Effector memory CD4-positive, alpha-beta T cell (primary cell): ENCODE results near the gene TEKT5.
"Not testable (repeated sequence)": the region's sequence is repeated elsewhere in the genome, so short reads cannot be mapped to it uniquely, and the experiment has no call there.

Experiments
- DNase-seq, 3 donors: peaks; one replicate each; pipeline ENCODE4 v3.0.0-alpha.2; 2020
- H3K27ac ChIP-seq: 2 replicates; pipeline ENCODE4 v1.7.0; 2013; ENCODE audit warnings: mild to moderate bottlenecking, low read length, moderate library complexity; ENCODE audit not compliant: insufficient read depth, poor library complexity, severe bottlenecking
- H3K27me3 ChIP-seq: replicated peaks from 2 replicates; pipeline ENCODE4 v1.7.0; 2013; ENCODE audit warnings: mild to moderate bottlenecking, low read length; ENCODE audit not compliant: insufficient read depth, control insufficient read depth, poor library complexity, severe bottlenecking
- H3K36me3 ChIP-seq: 2 replicates; pipeline ENCODE4 v1.7.0; 2013; ENCODE audit warnings: mild to moderate bottlenecking, low read length, moderate library complexity; ENCODE audit not compliant: control insufficient read depth, insufficient read depth
- H3K4me1 ChIP-seq: 2 replicates; pipeline ENCODE4 v1.7.0; 2013; ENCODE audit warnings: low read length, mild to moderate bottlenecking; ENCODE audit not compliant: control insufficient read depth, insufficient read depth, poor library complexity, severe bottlenecking
- H3K4me3 ChIP-seq: 2 replicates; pipeline ENCODE4 v1.7.0; 2013; ENCODE audit warnings: low read length, low read depth, mild to moderate bottlenecking; ENCODE audit not compliant: insufficient read depth, poor library complexity, severe bottlenecking
- H3K9me3 ChIP-seq: 2 replicates; pipeline ENCODE4 v1.7.0; 2013; ENCODE audit warnings: mild to moderate bottlenecking, low read length, moderate library complexity; ENCODE audit not compliant: control insufficient read depth

TEKT5 gene

DNA sequence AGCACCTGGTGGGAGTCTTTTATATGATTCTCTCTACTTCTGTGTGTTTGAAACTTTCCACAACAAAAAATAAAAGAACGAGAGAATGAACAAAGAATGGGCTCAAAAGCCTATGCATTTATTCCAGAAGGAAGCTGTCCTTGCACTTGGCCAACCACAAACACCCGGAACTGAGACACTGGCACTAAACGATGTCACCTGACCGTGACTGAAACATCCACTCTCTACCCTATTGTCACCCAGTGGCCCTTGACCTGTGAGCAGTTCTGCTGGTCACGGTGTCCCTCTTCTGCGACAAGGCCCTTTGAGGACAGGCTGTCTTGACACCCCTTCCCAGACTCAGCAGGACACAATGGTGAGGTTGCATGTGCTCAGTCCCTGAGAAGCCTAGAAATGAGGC, 56.6 kb downstream of the TEKT5 start:
- Histone ChIP-seq H3K4me3 (no peak overlapping the region), H3K4me1 (no peaks in the 10 kb centered on the region), H3K9me3 (no peaks in the 10 kb centered on the region), H3K27me3 (no peaks in the 10 kb centered on the region), H3K27ac (no peak overlapping the region), H3K36me3 (no peaks in the 10 kb centered on the region)
- no peak for DNase-seq

DNA sequence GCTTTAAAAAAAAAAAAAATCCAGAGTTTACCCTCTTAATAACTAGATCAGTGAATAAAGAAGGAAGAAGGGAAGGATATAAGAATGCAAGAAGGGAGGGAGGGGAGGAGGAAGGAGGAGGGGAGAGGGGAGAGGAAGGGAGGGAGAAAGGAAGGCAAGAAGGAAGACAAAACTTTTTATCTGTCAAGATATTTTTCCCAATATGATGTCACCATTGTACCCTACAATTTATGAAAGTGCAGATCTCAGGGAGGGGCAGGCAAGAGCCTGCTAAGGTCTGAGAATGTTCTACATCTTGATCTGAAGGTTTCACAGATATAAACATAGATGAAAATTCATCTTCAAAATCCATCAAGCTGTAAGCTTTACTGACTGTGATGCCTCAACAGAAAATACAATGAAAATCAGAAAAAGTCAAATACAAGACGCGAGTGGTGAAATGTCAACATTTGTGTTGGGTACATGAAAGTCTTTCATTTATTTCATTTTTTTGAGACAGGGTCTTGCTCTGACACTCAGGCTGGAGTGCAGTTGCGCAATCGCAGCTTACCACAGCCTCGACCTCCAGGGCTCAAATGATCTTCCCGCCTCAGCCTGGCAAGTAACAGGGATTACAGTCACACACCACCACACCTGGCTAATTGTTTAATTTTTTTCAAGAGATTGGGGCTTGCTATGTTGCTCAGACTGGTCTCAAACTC, 57.2 kb downstream of the TEKT5 start:
- Histone ChIP-seq H3K27ac (no peak overlapping the region), H3K27me3 (no peaks in the 10 kb centered on the region), H3K4me1 (no peaks in the 10 kb centered on the region), H3K36me3 (no peaks in the 10 kb centered on the region), H3K4me3 (no peak overlapping the region), H3K9me3 (no peaks in the 10 kb centered on the region)
- no peak for DNase-seq

DNA sequence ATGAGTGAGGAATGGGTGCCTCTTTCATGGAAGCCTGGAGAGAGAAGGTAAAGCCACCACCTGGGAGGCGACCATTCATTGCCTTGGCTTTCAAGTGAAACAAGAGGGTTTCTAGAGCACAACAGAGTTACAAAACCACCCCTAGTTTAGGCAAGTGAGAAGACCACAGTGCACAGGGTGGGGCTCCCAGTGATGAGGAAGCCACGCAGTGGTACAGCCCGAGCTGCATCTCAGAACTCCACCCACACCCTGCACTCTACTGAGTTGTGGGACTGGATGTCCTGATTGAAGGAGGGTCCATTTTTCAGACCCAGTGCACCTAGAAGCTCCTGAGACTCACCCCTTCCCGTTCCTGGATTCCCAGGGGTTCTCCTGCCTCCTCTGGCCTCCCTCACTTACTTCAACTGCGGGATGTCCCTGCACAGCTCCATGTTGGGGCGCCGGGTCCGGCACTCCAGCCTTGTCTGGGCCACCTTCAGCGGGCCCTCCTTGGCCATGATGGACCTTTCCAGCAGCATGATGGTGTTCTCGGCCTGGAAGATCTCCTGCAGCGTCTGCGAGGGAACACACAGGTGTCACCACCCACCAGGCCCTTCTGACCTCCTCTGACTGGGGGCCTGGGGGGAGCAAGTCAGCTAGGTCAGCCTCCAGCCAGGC, 59.2 kb downstream of the TEKT5 start:
- Histone ChIP-seq H3K9me3 (no peaks in the 10 kb centered on the region), H3K36me3 (no peaks in the 10 kb centered on the region), H3K27ac (no peak overlapping the region), H3K4me1 (no peaks in the 10 kb centered on the region), H3K4me3 (no peak overlapping the region), H3K27me3 (no peaks in the 10 kb centered on the region)
- DNase-seq: no peak

GRCh38 chr16:10633429-10633828, 61.3 kb downstream of the TEKT5 start:
- not testable (repeated sequence) for H3K27ac ChIP-seq, H3K4me1 ChIP-seq, H3K36me3 ChIP-seq, H3K9me3 ChIP-seq, H3K4me3 ChIP-seq, H3K27me3 ChIP-seq, DNase-seq

- no peaks in the 10 kb centered on the region for H3K9me3 ChIP-seq
- no peaks in the 10 kb centered on the region for H3K4me1 ChIP-seq
- DNase-seq: no peak
- H3K27me3 ChIP-seq: no peaks in the 10 kb centered on the region
- H3K27ac ChIP-seq: no peak overlapping the region
- no peaks in the 10 kb centered on the region for H3K36me3 ChIP-seq
- no peak overlapping the region for H3K4me3 ChIP-seq
These were observed 62.8 kb downstream of the TEKT5 start for GRCh38 chr16:10631886-10632285.

DNA sequence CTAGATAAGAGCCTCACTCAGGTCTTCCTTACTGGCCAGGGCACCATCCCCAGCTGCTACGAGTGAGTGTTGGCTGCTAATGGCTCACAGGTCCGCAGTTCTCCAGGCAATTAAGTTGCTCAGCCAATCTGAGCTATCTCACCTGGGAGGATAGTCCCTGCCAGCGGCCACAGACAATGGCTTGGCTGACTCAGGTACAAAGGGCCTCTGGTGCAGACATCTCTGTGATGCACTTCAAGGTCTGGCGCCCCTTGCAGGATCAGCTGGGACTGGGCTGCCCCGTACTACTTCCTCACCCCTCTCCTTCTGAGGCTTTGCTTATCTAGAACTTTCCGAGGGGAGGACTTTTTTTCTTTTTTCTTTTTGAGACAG, 65.2 kb downstream of the TEKT5 start:
- DNase-seq: no peak
- Histone ChIP-seq H3K27ac (no peak overlapping the region), H3K4me1 (no peaks in the 10 kb centered on the region), H3K27me3 (no peaks in the 10 kb centered on the region), H3K4me3 (no peak overlapping the region), H3K36me3 (no peaks in the 10 kb centered on the region), H3K9me3 (no peaks in the 10 kb centered on the region)

DNA sequence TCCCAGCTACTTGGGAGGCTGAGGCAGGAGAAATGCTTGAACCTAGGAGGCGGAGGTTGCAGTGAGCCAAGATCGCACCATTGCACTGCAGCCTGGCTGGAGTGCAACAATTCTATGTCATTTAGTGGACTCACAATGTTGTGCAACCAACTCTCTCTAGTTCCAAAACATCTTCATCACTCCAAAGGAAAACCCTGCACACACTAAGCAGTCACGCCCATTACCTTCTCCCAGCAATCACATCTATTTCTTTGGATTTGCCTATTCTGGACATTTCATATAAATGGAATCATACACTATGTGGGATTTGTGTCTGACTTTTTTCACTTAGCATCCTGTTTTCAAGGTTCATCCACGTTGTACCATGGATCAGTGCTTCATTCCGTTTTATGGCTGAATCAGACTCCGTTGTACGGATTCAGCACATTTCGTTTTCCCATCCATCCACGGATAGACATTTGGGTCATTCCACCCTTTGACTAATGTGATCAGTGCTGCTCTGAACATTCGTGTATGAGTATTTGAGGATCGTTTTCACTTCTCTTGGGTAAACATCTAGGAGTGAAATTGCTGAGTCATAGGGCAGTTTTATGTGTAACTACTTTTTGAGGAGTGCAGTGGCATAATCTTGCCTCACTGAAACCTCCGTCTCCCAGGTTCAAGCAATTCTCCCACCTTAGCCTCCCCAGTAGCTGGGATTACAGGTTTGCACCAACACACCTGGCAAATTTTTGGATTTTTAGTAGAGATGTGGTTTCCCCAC, 69.0 kb downstream of the TEKT5 start:
- DNase-seq: no peak
- H3K4me3 ChIP-seq: no peak overlapping the region
- no peaks in the 10 kb centered on the region for H3K4me1 ChIP-seq
- H3K27me3 ChIP-seq: no peaks in the 10 kb centered on the region
- H3K9me3 ChIP-seq: no peaks in the 10 kb centered on the region
- no peak overlapping the region for H3K27ac ChIP-seq
- no peaks in the 10 kb centered on the region for H3K36me3 ChIP-seq

DNA sequence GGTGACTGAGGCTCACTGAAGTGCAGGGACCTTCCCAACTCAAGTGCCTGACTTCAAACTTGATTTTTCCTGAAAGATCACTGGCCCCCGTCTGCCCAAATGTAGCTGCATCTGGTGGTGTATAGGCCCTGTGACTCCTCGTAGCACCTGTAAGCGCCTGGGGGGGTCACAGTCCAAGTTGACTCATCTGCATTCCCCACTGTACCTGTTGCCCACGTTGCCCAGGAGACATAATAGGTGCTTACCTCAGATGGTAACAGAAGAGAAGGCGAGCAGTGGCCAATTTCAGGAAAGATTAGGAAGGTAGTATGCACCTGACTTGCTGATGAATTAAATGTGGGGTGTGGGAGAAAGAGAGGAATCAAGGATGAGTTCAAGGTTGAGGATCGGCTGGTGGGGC, 70.2 kb downstream of the TEKT5 start:
- Histone ChIP-seq H3K27ac (no peak overlapping the region), H3K27me3 (no peaks in the 10 kb centered on the region), H3K4me3 (no peak overlapping the region), H3K4me1 (no peaks in the 10 kb centered on the region), H3K36me3 (no peaks in the 10 kb centered on the region), H3K9me3 (no peaks in the 10 kb centered on the region)
- no peak for DNase-seq

GRCh38 chr16:10623059-10623458, 71.7 kb downstream of the TEKT5 start:
- H3K27ac ChIP-seq: no peak overlapping the region
- H3K4me3 ChIP-seq: no peak overlapping the region
- DNase-seq: no peak
- no peaks in the 10 kb centered on the region for H3K9me3 ChIP-seq
- no peaks in the 10 kb centered on the region for H3K27me3 ChIP-seq
- no peaks in the 10 kb centered on the region for H3K36me3 ChIP-seq
- H3K4me1 ChIP-seq: no peaks in the 10 kb centered on the region
